Neural crest cell (in vitro differentiated cells): ENCODE data around the gene IL12RB1. TPM values are rescaled to one million over a fixed set of nuclear protein-coding genes. Genes with fewer than 3 reads are reported as not detected.

Experiments
- DNase-seq: peaks from one replicate; pipeline ENCODE4 v3.0.0; 2021; ENCODE audit warnings: low read depth, mixed read lengths, low spot score
- H3K27ac Mint-ChIP-seq: one replicate; pipeline ENCODE4 v1.8.0; 2021; ENCODE audit warnings: mild to moderate bottlenecking, mixed read lengths; ENCODE audit not compliant: unreplicated experiment
- H3K27me3 Mint-ChIP-seq: 2 replicates; pipeline ENCODE4 v1.8.0; 2021; ENCODE audit warnings: low read depth, mild to moderate bottlenecking, mixed read lengths
- H3K36me3 Mint-ChIP-seq: 2 replicates; pipeline ENCODE4 v1.8.0; 2021; ENCODE audit warnings: low read depth, mild to moderate bottlenecking, mixed read lengths
- H3K4me1 Mint-ChIP-seq: 2 replicates; pipeline ENCODE4 v1.8.0; 2021; ENCODE audit warnings: mixed read lengths
- H3K4me3 Mint-ChIP-seq: one replicate; pipeline ENCODE4 v1.8.0; 2021; ENCODE audit warnings: mild to moderate bottlenecking, mixed read lengths
- H3K9me3 Mint-ChIP-seq: 2 replicates; pipeline ENCODE4 v1.8.0; 2021; ENCODE audit warnings: mixed read lengths
- CTCF ChIP-seq: fragments of 200-600 bp; sonication (generic); conservative IDR thresholded peaks from 2 replicates; pipeline ENCODE4 v1.5.0; 2021; ENCODE audit warnings: antibody characterized with exemption, mild to moderate bottlenecking
- total RNA-seq: library from RNA; stranded (reverse); gene quantifications from 2 replicates; pipeline ENCODE4 v1.2.1, GENCODE V29; 2021

Gene IL12RB1
- total RNA-seq, 1 donor from 2014 or later = not detected

- H3K27ac Mint-ChIP-seq = no peak overlapping the region
- H3K9me3 Mint-ChIP-seq = no peaks in the 10 kb centered on the region
- H3K27me3 Mint-ChIP-seq = peaks cover 7% of the 10 kb centered on the region
- TF ChIP-seq CTCF = no peak
- no peak overlapping the region for H3K4me3 Mint-ChIP-seq
- H3K4me1 Mint-ChIP-seq = peaks cover 3% of the 10 kb centered on the region
- H3K36me3 Mint-ChIP-seq = no peaks in the 10 kb centered on the region
- DNase-seq = no peak
Observed at GRCh38 chr19:18027151-18027550, 59.6 kb downstream of the IL12RB1 start.

- no peaks in the 10 kb centered on the region for H3K9me3 Mint-ChIP-seq
- H3K27me3 Mint-ChIP-seq = peaks cover 6% of the 10 kb centered on the region
- no peaks in the 10 kb centered on the region for H3K36me3 Mint-ChIP-seq
- DNase-seq = no peak
- no peak for TF ChIP-seq CTCF
- H3K4me1 Mint-ChIP-seq = peaks cover 5% of the 10 kb centered on the region
- no peak overlapping the region for H3K27ac Mint-ChIP-seq
- H3K4me3 Mint-ChIP-seq = no peak overlapping the region
Observed at GRCh38 chr19:18023622-18024251, 63.0 kb downstream of the IL12RB1 start.

- H3K4me1 Mint-ChIP-seq = peaks cover 5% of the 10 kb centered on the region
- no peak overlapping the region for H3K4me3 Mint-ChIP-seq
- H3K27me3 Mint-ChIP-seq = no peaks in the 10 kb centered on the region
- H3K27ac Mint-ChIP-seq = no peak overlapping the region
- no peak for DNase-seq
- TF ChIP-seq CTCF = no peak
- no peaks in the 10 kb centered on the region for H3K9me3 Mint-ChIP-seq
- H3K36me3 Mint-ChIP-seq = no peaks in the 10 kb centered on the region
Observed at GRCh38 chr19:18021121-18021755, 65.5 kb downstream of the IL12RB1 start.

GRCh38 chr19:18020212-18021085 lies 66.3 kb downstream of the IL12RB1 start:
- no peaks in the 10 kb centered on the region for H3K9me3 Mint-ChIP-seq
- no peak for TF ChIP-seq CTCF
- H3K27ac Mint-ChIP-seq = no peak overlapping the region
- no peak overlapping the region for H3K4me3 Mint-ChIP-seq
- DNase-seq = no peak
- peaks cover 7% of the 10 kb centered on the region for H3K4me1 Mint-ChIP-seq
- H3K36me3 Mint-ChIP-seq = no peaks in the 10 kb centered on the region
- no peaks in the 10 kb centered on the region for H3K27me3 Mint-ChIP-seq

- Mint-ChIP-seq H3K4me1 (peaks cover 29% of the 10 kb centered on the region), H3K27me3 (no peaks in the 10 kb centered on the region), H3K36me3 (no peaks in the 10 kb centered on the region), H3K4me3 (no peak overlapping the region), H3K9me3 (no peaks in the 10 kb centered on the region), H3K27ac (no peak overlapping the region)
- TF ChIP-seq CTCF = no peak
- no peak for DNase-seq
Observed at GRCh38 chr19:18017275-18018083, 69.3 kb downstream of the IL12RB1 start.
